ENCODE data around the gene APBA3.

The APBA3 gene

GRCh38 chr19:3761382-3762129, at the start of gene APBA3:
Gene APBA3 (minus strand): TSS chr19:3761692. CDS start chr19:3760264, 1,428 bp downstream.
- H3K4me3 ChIP-seq (ENCODE audit: low read depth, low read length) = peak within 1 kb of the TSS; percentile 98

GRCh38 chr19:3810708-3811355, 49.3 kb upstream of the APBA3 start:
- H3K4me3 ChIP-seq (ENCODE audit: low read depth, low read length) = no peak overlapping the region
- no peak for TF ChIP-seq CTCF (IDR thresholded peaks at IDR 0.05; ENCODE audit: low read depth, low read length)

More at GRCh38 chr19:3761382-3762129, at the start of gene APBA3:
- TF ChIP-seq CTCF (IDR thresholded peaks at IDR 0.05; ENCODE audit: low read depth, low read length) = peak; percentile 51

- no peak overlapping the region for H3K4me3 ChIP-seq (ENCODE audit: low read depth, low read length)
- no peak for TF ChIP-seq CTCF (IDR thresholded peaks at IDR 0.05; ENCODE audit: low read depth, low read length)
Observed at GRCh38 chr19:3809881-3810707, 48.6 kb upstream of the APBA3 start.

GRCh38 chr19:3808420-3809143, 47.1 kb upstream of the APBA3 start:
- TF ChIP-seq CTCF (IDR thresholded peaks at IDR 0.05; ENCODE audit: low read depth, low read length) = no peak
- H3K4me3 ChIP-seq (ENCODE audit: low read depth, low read length) = no peak overlapping the region

- no peak for TF ChIP-seq CTCF (IDR thresholded peaks at IDR 0.05; ENCODE audit: low read depth, low read length)
- H3K4me3 ChIP-seq (ENCODE audit: low read depth, low read length) = no peak overlapping the region
Observed at GRCh38 chr19:3807574-3808354, 46.3 kb upstream of the APBA3 start.

GRCh38 chr19:3807131-3807480, 45.6 kb upstream of the APBA3 start:
- H3K4me3 ChIP-seq (ENCODE audit: low read depth, low read length) = no peak overlapping the region
- no peak for TF ChIP-seq CTCF (IDR thresholded peaks at IDR 0.05; ENCODE audit: low read depth, low read length)

Measured in WI38 (cell line).